H4 (cell line): ENCODE measurements around the gene OASL. TPM values are rescaled to one million over a fixed set of nuclear protein-coding genes. Genes with fewer than 3 reads are reported as not detected.

Experiments used
- DNase-seq: peaks from one replicate; pipeline ENCODE4 v3.0.0-alpha.2; 2015; ENCODE audit warnings: low spot score
- total RNA-seq: library from RNA; depleted of rRNA; stranded (reverse); fragments of >200 nt; shearing (Covaris generic); gene quantifications from 2 replicates; pipeline ENCODE4 v1.2.3, GENCODE V29; 2014

Gene OASL
- total RNA-seq, 1 experiment from 2014 or later, result 5.3 TPM

GRCh38 chr12:121015825-121016766, 22.9 kb downstream of the OASL start, which contains the start of gene C12orf43:
C12orf43 (minus strand) TSS chr12:121016487; CDS start chr12:121016474, 13 bp downstream.
- DNase-seq, result peak; percentile 93

- no peak for DNase-seq
Measured at GRCh38 chr12:121013715-121014114, 25.3 kb downstream of the OASL start.

- no peak for DNase-seq
Measured at GRCh38 chr12:121011820-121012219, 27.2 kb downstream of the OASL start.

- DNase-seq, result no peak
Measured at GRCh38 chr12:121010860-121011259, 28.2 kb downstream of the OASL start.

GRCh38 chr12:121009741-121010140, 29.3 kb downstream of the OASL start:
- peak; percentile 29 for DNase-seq

GRCh38 chr12:121008347-121009098, 30.5 kb downstream of the OASL start:
- no peak for DNase-seq

- peak; percentile 32 for DNase-seq
Measured at GRCh38 chr12:121005346-121005815, 33.7 kb downstream of the OASL start.

GRCh38 chr12:121004253-121004815, 34.7 kb downstream of the OASL start:
- DNase-seq, result no peak

- no peak for DNase-seq
Measured at GRCh38 chr12:121003650-121004049, 35.4 kb downstream of the OASL start.

GRCh38 chr12:121001841-121002483, 37.1 kb downstream of the OASL start:
- DNase-seq, result no peak

- no peak for DNase-seq
Measured at GRCh38 chr12:121001060-121001459, 38.0 kb downstream of the OASL start.

GRCh38 chr12:121000530-121000929, 38.5 kb downstream of the OASL start:
- no peak for DNase-seq

- DNase-seq, result no peak
Measured at GRCh38 chr12:120999191-121000120, 39.6 kb downstream of the OASL start.

GRCh38 chr12:120998435-120998834, 40.6 kb downstream of the OASL start:
- no peak for DNase-seq

GRCh38 chr12:120997448-120997847, 41.6 kb downstream of the OASL start:
- no peak for DNase-seq

GRCh38 chr12:120996133-120996746, 42.8 kb downstream of the OASL start:
- DNase-seq, result no peak

- DNase-seq, result no peak
Measured at GRCh38 chr12:120994589-120995337, 44.3 kb downstream of the OASL start.

- no peak for DNase-seq
Measured at GRCh38 chr12:120994059-120994458, 45.0 kb downstream of the OASL start.

GRCh38 chr12:120993496-120993895, 45.5 kb downstream of the OASL start:
- no peak for DNase-seq
